ES-I3 (cell line): ENCODE data around the gene NCBP1.

ENCODE experiments used
- H3K36me3 ChIP-seq: 2 replicates; pipeline ENCODE4 v1.6.1; 2013; ENCODE audit warnings: mild to moderate bottlenecking, low read length, control low read depth, moderate library complexity; ENCODE audit not compliant: insufficient read depth
- H3K4me1 ChIP-seq: 2 replicates; pipeline ENCODE4 v1.6.1; 2013; ENCODE audit warnings: mild to moderate bottlenecking, control low read depth, low read length; ENCODE audit not compliant: insufficient read depth
- H3K9ac ChIP-seq: 2 replicates; pipeline ENCODE4 v1.6.1; 2013; ENCODE audit warnings: low read depth, mild to moderate bottlenecking, low read length, moderate library complexity
- H3K9me3 ChIP-seq: 2 replicates; pipeline ENCODE4 v1.6.1; 2013; ENCODE audit warnings: mild to moderate bottlenecking, low read length, moderate library complexity; ENCODE audit not compliant: control insufficient read depth, insufficient read depth

NCBP1 gene

GRCh38 chr9:97636903-97637302 lies 3.3 kb downstream of the NCBP1 start:
- no peaks in the 10 kb centered on the region for H3K9me3 ChIP-seq
- H3K9ac ChIP-seq, result no peak overlapping the region
- H3K4me1 ChIP-seq, result peaks cover 10% of the 10 kb centered on the region
- H3K36me3 ChIP-seq, result no peaks in the 10 kb centered on the region

DNA sequence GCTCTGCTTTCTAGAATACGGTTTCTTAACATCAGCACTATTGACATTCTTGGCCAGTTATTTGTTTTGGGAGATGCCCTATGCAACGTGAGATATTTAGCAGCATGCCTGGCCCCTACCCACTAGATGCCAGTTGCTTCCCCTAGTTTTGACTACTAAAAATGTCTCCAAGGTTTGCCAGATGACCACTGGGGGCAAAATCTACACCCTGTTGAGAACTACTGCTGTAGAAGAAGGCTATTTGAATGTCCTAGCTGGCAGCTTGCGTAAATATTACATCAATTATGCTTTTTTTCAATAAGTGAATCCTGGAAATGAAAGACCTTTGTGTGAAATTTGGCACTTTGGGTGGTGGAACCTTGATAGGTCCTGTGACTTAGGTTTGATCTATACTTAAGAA lies 5.0 kb downstream of the NCBP1 start:
- Histone ChIP-seq H3K4me1 (peaks cover 10% of the 10 kb centered on the region), H3K36me3 (peaks cover 10% of the 10 kb centered on the region; the same call in 1 of the 2 replicates), H3K9me3 (no peaks in the 10 kb centered on the region), H3K9ac (no peak overlapping the region)

- Histone ChIP-seq H3K9me3 (no peaks in the 10 kb centered on the region), H3K36me3 (peaks cover 10% of the 10 kb centered on the region; the same call in 1 of the 2 replicates), H3K9ac (no peak overlapping the region), H3K4me1 (peaks cover 10% of the 10 kb centered on the region)
Measured at GRCh38 chr9:97640325-97640724, 6.7 kb downstream of the NCBP1 start.

GRCh38 chr9:97645720-97646119 lies 12.1 kb downstream of the NCBP1 start:
- no peak overlapping the region for H3K9ac ChIP-seq
- no peaks in the 10 kb centered on the region for H3K4me1 ChIP-seq
- peaks cover 17% of the 10 kb centered on the region; the same call in 1 of the 2 replicates for H3K36me3 ChIP-seq
- H3K9me3 ChIP-seq, result no peaks in the 10 kb centered on the region

DNA sequence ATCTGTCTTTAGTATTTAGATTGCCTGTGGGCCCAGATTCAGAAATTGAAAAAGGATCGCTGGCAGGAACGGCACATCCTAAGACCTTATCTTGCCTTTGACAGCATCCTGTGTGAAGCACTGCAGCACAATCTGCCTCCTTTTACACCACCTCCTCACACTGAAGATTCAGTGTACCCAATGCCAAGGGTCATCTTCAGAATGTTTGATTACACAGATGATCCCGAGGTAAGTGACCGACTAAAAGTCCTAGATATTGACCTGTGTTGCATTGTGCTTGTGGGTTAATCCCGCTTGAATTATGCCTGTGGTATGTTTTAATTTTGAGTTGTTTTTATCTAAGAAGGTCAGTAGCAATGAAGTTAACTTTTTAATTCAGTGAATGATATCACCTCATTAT lies 14.4 kb downstream of the NCBP1 start:
- peaks cover 13% of the 10 kb centered on the region; the same call in 1 of the 2 replicates for H3K36me3 ChIP-seq

DNA sequence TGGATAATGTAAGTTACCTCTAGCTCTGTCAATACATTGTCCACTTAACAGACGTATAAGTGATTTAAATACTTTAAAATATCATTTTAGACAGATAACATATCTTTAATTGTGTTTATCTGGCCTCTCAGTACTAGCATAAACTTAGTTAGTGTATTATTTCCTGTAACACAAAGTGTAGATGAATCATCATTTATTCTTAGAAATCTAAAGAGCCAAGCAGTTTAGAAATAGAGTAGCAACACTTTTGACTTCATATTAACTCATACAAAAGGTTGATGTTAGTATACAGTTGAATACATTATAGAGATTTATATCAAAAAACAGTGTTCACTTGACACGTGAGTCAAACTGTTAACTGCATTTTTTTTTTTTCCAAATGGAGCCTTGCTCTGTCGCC lies 18.0 kb downstream of the NCBP1 start:
- Histone ChIP-seq H3K9ac (no peak overlapping the region), H3K4me1 (no peaks in the 10 kb centered on the region), H3K36me3 (peaks cover 24% of the 10 kb centered on the region)

More for the DNA sequence above, 14.4 kb downstream of the NCBP1 start:
- Histone ChIP-seq H3K9me3 (no peaks in the 10 kb centered on the region), H3K4me1 (no peaks in the 10 kb centered on the region), H3K9ac (no peak overlapping the region)

DNA sequence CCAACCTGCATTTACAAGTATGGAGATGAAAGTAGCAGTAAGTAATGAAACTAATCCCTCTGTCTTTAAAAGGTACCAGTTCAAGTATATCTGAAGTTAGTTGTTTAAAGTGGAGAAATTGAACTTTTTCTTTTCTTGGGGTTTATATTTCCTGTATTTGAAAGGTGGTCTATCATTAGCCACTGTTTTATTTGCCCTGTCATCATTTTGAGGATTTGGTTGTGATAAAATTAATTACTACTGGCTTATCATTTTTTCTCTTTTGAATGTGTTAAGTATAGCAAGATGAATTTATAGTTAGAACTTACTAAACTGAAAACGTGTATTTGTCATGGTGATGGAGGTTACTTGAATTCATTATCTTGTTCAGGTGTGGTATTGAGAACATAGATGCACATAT lies 25.1 kb downstream of the NCBP1 start:
- no peaks in the 10 kb centered on the region for H3K4me1 ChIP-seq
- H3K9ac ChIP-seq, result no peak overlapping the region
- H3K36me3 ChIP-seq, result peaks cover 32% of the 10 kb centered on the region
- H3K9me3 ChIP-seq, result no peaks in the 10 kb centered on the region

More for the DNA sequence above, 18.0 kb downstream of the NCBP1 start:
- H3K9me3 ChIP-seq, result no peaks in the 10 kb centered on the region

GRCh38 chr9:97659771-97660170 lies 26.1 kb downstream of the NCBP1 start:
- H3K36me3 ChIP-seq, result peaks cover 38% of the 10 kb centered on the region
- H3K9me3 ChIP-seq, result no peaks in the 10 kb centered on the region

DNA sequence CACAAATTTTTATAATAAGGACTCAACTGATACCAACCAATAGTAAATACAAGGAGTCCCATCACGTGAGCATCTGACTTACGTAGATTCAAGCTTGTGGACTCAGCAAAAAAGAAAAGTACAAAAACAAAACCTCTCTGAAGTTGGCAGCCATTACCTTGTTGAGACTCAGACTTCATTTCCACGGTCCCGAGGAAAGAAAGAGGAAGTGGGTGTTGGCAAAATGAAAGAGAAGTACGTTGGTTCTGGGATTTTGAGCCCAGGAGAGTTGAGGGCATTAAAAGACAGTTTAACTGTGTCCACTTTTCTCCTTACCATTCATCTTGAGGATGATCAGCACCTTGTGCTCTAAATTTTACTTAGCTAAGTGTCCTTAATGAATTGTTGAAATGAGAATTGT lies 26.7 kb downstream of the NCBP1 start:
- Histone ChIP-seq H3K4me1 (no peaks in the 10 kb centered on the region), H3K9me3 (no peaks in the 10 kb centered on the region), H3K36me3 (peaks cover 39% of the 10 kb centered on the region), H3K9ac (no peak overlapping the region)

More at GRCh38 chr9:97659771-97660170, 26.1 kb downstream of the NCBP1 start:
- no peaks in the 10 kb centered on the region for H3K4me1 ChIP-seq
- H3K9ac ChIP-seq, result no peak overlapping the region

- H3K36me3 ChIP-seq, result peaks cover 39% of the 10 kb centered on the region
- H3K4me1 ChIP-seq, result no peaks in the 10 kb centered on the region
- H3K9ac ChIP-seq, result no peak overlapping the region
- no peaks in the 10 kb centered on the region for H3K9me3 ChIP-seq
Measured at GRCh38 chr9:97660847-97661246, 27.2 kb downstream of the NCBP1 start.

DNA sequence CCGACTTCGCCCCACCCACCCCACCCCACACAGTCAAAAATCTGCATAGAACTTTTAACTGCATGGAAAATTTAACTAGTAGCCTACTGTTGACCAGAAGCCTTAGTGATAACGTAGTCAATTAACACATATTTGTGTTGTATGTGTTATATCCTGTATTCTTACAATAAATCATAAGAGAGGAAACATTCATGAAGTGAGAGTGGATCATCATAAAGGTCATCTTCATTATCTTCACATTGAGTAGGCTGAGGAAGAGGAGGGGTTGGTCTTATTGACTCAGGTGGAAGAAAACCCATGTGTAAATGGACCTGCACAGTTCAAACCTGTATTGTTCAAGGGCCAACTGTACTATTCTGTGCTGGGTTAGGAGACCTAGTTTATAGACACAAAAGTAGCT lies 32.1 kb downstream of the NCBP1 start:
- Histone ChIP-seq H3K4me1 (no peaks in the 10 kb centered on the region), H3K9me3 (no peaks in the 10 kb centered on the region), H3K36me3 (peaks cover 47% of the 10 kb centered on the region), H3K9ac (no peak overlapping the region)

GRCh38 chr9:97666907-97667686 lies 33.5 kb downstream of the NCBP1 start:
- Histone ChIP-seq H3K9ac (no peak overlapping the region), H3K9me3 (no peaks in the 10 kb centered on the region), H3K4me1 (no peaks in the 10 kb centered on the region), H3K36me3 (peaks cover 49% of the 10 kb centered on the region)

DNA sequence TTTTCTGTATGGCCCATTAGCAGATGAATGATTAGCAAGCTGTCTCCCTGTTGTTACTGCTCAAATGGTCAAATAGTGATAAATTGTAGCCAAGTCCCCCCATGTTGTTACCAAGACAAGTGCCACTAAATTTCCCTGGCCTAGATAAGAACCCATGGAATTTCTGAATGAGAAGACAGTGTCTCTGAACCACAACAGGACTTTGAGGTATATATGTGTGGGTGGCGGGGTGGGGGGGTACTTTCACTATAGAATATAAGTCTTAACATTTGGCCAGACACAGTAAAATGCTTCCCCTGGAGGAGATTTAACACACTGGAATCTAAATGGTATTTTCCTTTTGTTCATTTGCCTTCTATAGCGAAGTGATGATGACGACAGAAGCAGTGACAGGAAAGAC lies 34.9 kb downstream of the NCBP1 start:
- Histone ChIP-seq H3K4me1 (no peaks in the 10 kb centered on the region), H3K9me3 (no peaks in the 10 kb centered on the region), H3K9ac (no peak overlapping the region), H3K36me3 (peaks cover 58% of the 10 kb centered on the region)

DNA sequence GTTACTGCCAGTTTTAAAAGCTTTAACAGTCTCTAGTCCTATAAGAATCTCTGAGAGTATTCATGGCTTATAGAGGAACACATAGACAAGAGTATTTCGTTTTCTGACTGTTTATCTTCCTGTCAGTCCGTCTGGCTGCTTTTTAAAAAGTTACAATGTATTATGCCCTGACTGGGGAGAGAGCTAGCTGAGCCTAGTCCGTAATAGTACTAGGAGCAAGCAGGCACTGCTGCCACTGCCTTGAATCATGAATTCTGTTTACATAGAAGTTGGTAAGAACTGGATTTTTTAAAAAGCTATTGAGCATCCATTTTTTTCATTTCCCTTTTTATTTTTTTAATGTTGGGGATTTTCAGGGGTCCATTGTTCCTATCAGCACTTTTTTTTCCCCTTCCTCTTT lies 37.0 kb downstream of the NCBP1 start:
- Histone ChIP-seq H3K4me1 (no peaks in the 10 kb centered on the region), H3K9me3 (no peaks in the 10 kb centered on the region), H3K9ac (no peak overlapping the region), H3K36me3 (peaks cover 59% of the 10 kb centered on the region)

- Histone ChIP-seq H3K9ac (no peak overlapping the region), H3K4me1 (no peaks in the 10 kb centered on the region), H3K36me3 (peaks cover 51% of the 10 kb centered on the region), H3K9me3 (no peaks in the 10 kb centered on the region)
Measured at GRCh38 chr9:97672403-97672802, 38.8 kb downstream of the NCBP1 start.
